GM23338 (cell line): ENCODE results near the gene BRF1. TPM values are rescaled to one million over a fixed set of nuclear protein-coding genes. Genes with fewer than 3 reads are reported as not detected.

Experiments
- ATAC-seq: fragments of 200-7000 bp; cut with Tn5 transposase; 3 replicates; pipeline ENCODE4 v1.9.1; 2020
- DNase-seq: peaks from one replicate; pipeline ENCODE4 v3.0.0-alpha.2; 2015; ENCODE audit warnings: low spot score
- H2AFZ ChIP-seq: fragments of 200-600 bp; sonication (generic); 2 replicates; pipeline ENCODE4 v1.8.0; 2016; ENCODE audit warnings: antibody characterized with exemption, mild to moderate bottlenecking, moderate library complexity
- H3F3A ChIP-seq: fragments of 200-600 bp; sonication (generic); replicated peaks from 2 replicates; pipeline ENCODE4 v1.8.0; 2017; ENCODE audit warnings: antibody characterized with exemption, mixed run types, low read depth
- H3K27ac ChIP-seq: fragments of 200-600 bp; sonication (generic); 2 replicates; pipeline ENCODE4 v1.6.1; 2016; ENCODE audit warnings: low read depth
- H3K27me3 ChIP-seq: fragments of 200-600 bp; sonication (generic); 2 replicates; pipeline ENCODE4 v1.8.0; 2016; ENCODE audit warnings: mild to moderate bottlenecking, mixed run types, moderate library complexity; ENCODE audit not compliant: insufficient read depth
- H3K36me3 ChIP-seq: fragments of 200-600 bp; sonication (generic); 2 replicates; pipeline ENCODE4 v1.8.0; 2016; ENCODE audit warnings: mild to moderate bottlenecking; ENCODE audit not compliant: insufficient read depth
- H3K4me1 ChIP-seq: fragments of 200-600 bp; sonication (generic); 2 replicates; pipeline ENCODE4 v1.8.0; 2016; ENCODE audit warnings: mild to moderate bottlenecking, moderate library complexity; ENCODE audit not compliant: insufficient read depth
- H3K4me2 ChIP-seq: fragments of 200-600 bp; sonication (generic); 2 replicates; pipeline ENCODE4 v1.7.1; 2017; ENCODE audit warnings: mixed run types
- H3K4me3 ChIP-seq: fragments of 200-600 bp; sonication (generic); 2 replicates; pipeline ENCODE4 v1.6.1; 2016; ENCODE audit warnings: mixed run types
- H3K79me2 ChIP-seq: fragments of 200-600 bp; sonication (generic); replicated peaks from 2 replicates; pipeline ENCODE4 v1.8.0; 2017; ENCODE audit warnings: mild to moderate bottlenecking; ENCODE audit not compliant: insufficient read depth
- H3K9me2 ChIP-seq: fragments of 200-600 bp; sonication (generic); 2 replicates; pipeline ENCODE4 v1.8.0; 2017; ENCODE audit not compliant: insufficient read depth
- H4K20me1 ChIP-seq: fragments of 200-600 bp; sonication (generic); replicated peaks from 2 replicates; pipeline ENCODE4 v1.8.0; 2017; ENCODE audit warnings: mild to moderate bottlenecking; ENCODE audit not compliant: insufficient read depth
- H3K27ac Mint-ChIP-seq: 2 replicates; pipeline ENCODE4 v1.8.0; 2020; ENCODE audit warnings: inconsistent platforms, mild to moderate bottlenecking, moderate library complexity, mixed read lengths
- H3K27me3 Mint-ChIP-seq: 3 replicates; pipeline ENCODE4 v1.8.0; 2022; ENCODE audit warnings: low read depth, mild to moderate bottlenecking, moderate library complexity, mixed read lengths, inconsistent platforms; ENCODE audit not compliant: insufficient read depth, poor library complexity
- H3K36me3 Mint-ChIP-seq: 3 replicates; pipeline ENCODE4 v1.8.0; 2021; ENCODE audit warnings: low read depth, mild to moderate bottlenecking, inconsistent platforms, moderate library complexity, mixed read lengths
- H3K4me1 Mint-ChIP-seq: 3 replicates; pipeline ENCODE4 v1.8.0; 2020; ENCODE audit warnings: mild to moderate bottlenecking, inconsistent platforms, mixed read lengths
- H3K4me3 Mint-ChIP-seq: 3 replicates; pipeline ENCODE4 v1.8.0; 2021; ENCODE audit warnings: moderate library complexity, mild to moderate bottlenecking, inconsistent platforms, mixed read lengths
- H3K9me3 Mint-ChIP-seq: 3 replicates; pipeline ENCODE4 v1.8.0; 2020; ENCODE audit warnings: moderate library complexity, mild to moderate bottlenecking, inconsistent platforms, mixed read lengths
- EZH2phosphoT487 ChIP-seq: fragments of 200-600 bp; sonication (generic); IDR thresholded peaks from one replicate; pipeline ENCODE4 v1.8.1; 2018; ENCODE audit warnings: antibody characterized with exemption; ENCODE audit not compliant: unreplicated experiment
- NANOG ChIP-seq: IDR thresholded peaks from 2 replicates; pipeline ENCODE4 v1.6.1; 2016; ENCODE audit warnings: antibody characterized with exemption, borderline replicate concordance
- ZNF331 ChIP-seq: fragments of 250-450 bp; sonication (Bioruptor Pico); IDR thresholded peaks from 2 replicates; pipeline ENCODE4 v1.5.0; 2020; ENCODE audit warnings: low read depth, mild to moderate bottlenecking, moderate library complexity
- polyA plus RNA-seq: library from polyadenylated mRNA; unstranded; fragments of >200 nt; fragmentation: Nextera tagmentation; extraction: Ambion mirVana; gene quantifications from 2 replicates; pipeline ENCODE4 v1.2.1, GENCODE V29; 2016
- total RNA-seq: library from RNA; depleted of rRNA; stranded (reverse); fragments of >200 nt; shearing (Covaris generic); gene quantifications from 2 replicates; pipeline ENCODE4 v1.2.3, GENCODE V29; 2014
- TF ChIP-seq, protein P1 (sequence below): IDR thresholded peaks from 2 replicates; pipeline ENCODE4 v1.6.1; 2016; ENCODE audit warnings: antibody characterized with exemption
- TF ChIP-seq, protein P2 (sequence below), 2 experiments: fragments of 200-600 bp in 1 of 2; sonication (generic) in 1 of 2; conservative IDR thresholded peaks; 2 replicates each; pipeline versions ENCODE4 v1.5.1 to v1.6.1; 2016 to 2017; ENCODE audit warnings: antibody characterized with exemption in 2 of 2, low read depth in 2 of 2, mild to moderate bottlenecking in 2 of 2, moderate library complexity in 1 of 2

The BRF1 gene
- total and polyA plus RNA-seq, 2 experiments from 2014 or later: 8.6 to 29.9 TPM

DNA sequence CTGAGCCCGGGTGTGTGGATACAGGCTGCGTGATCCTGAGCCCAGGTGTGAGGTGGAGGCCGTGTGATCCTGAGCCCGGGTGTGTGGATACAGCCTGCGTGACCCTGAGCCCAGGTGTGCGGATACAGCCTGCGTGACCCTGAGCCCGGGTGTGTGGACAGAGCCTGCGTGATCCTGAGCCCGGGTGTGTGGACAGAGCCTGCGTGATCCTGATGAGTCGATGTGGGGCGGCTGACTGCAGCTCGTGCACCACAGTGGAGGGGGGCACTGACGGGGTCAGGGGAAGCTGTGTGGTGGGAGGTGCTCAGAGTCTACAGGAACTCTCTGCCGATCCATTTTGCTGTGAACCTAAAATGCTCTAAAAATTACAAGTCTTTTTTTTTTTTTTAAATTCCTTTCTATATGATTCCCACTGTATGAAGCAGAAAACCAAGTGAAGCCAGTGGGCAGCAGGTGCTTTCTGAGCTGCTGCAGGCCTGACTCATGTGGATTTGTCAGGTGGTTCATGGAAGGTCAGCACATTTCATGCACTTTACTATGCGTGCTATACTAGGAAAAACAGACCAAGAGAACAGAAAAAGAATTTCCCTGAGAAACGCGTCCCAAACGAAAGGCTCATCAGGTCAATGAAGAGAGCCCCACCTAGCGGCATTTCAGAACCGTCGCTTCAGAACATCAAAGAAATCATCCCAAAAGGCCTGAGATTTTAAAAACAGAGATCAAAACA lies 19.3 kb downstream of the BRF1 start:
- peaks cover 6% of the 10 kb centered on the region for H3K27me3 Mint-ChIP-seq
- H3K4me3 Mint-ChIP-seq: no peak overlapping the region
- peak overlapping the region; percentile 26; the same call in 1 of the 2 replicates for H3K27ac Mint-ChIP-seq

DNA sequence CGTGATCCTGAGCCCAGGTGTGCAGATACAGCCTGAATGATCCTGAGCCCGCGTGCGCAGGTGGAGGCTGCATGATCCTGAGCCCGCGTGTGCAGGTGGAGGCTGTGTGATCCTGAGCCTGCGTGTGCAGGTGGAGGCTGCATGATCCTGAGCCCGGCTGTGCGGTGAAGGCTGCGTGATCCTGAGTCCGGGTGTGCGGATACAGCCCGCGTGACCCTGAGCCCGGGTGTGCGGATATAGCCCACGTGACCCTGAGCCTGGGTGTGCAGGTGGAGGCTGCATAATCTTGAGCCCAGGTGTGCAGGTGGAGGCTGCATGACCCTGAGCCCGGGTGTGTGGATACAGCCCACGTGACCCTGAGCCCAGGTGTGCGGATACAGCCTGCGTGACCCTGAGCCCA lies 20.3 kb downstream of the BRF1 start:
- Histone ChIP-seq H3K4me1 (peaks cover 3% of the 10 kb centered on the region; the same call in 1 of the 2 replicates), H3K27me3 (no peaks in the 10 kb centered on the region), H4K20me1 (peaks cover 16% of the 10 kb centered on the region), H3K36me3 (no peaks in the 10 kb centered on the region), H3K9me2 (no peaks in the 10 kb centered on the region), H3K27ac (no peak overlapping the region), H3K79me2 (peaks cover 35% of the 10 kb centered on the region), H3K4me3 (no peak overlapping the region), H3K4me2 (no peak overlapping the region), H3F3A (no peaks in the 10 kb centered on the region), H2AFZ (no peak overlapping the region)
- no peak overlapping the region for H3K27ac Mint-ChIP-seq
- ATAC-seq (no peak), DNase-seq (no peak)
- no peaks in the 10 kb centered on the region for H3K9me3 Mint-ChIP-seq
- TF ChIP-seq, protein P1, sequence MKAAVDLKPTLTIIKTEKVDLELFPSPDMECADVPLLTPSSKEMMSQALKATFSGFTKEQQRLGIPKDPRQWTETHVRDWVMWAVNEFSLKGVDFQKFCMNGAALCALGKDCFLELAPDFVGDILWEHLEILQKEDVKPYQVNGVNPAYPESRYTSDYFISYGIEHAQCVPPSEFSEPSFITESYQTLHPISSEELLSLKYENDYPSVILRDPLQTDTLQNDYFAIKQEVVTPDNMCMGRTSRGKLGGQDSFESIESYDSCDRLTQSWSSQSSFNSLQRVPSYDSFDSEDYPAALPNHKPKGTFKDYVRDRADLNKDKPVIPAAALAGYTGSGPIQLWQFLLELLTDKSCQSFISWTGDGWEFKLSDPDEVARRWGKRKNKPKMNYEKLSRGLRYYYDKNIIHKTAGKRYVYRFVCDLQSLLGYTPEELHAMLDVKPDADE: no peak
- TF ChIP-seq EZH2phosphoT487: no peak
- peaks cover 8% of the 10 kb centered on the region for H3K27me3 Mint-ChIP-seq
- no peaks in the 10 kb centered on the region for H3K36me3 Mint-ChIP-seq
- no peak overlapping the region for H3K4me3 Mint-ChIP-seq
- peaks cover 19% of the 10 kb centered on the region for H3K4me1 Mint-ChIP-seq

More for the DNA sequence above, 19.3 kb downstream of the BRF1 start:
- H3K9me3 Mint-ChIP-seq: no peaks in the 10 kb centered on the region
- H3K4me1 Mint-ChIP-seq: peaks cover 17% of the 10 kb centered on the region
- H4K20me1 ChIP-seq: peaks cover 16% of the 10 kb centered on the region
- H3K9me2 ChIP-seq: no peaks in the 10 kb centered on the region
- no peak overlapping the region for H3K4me3 ChIP-seq
- H3K36me3 ChIP-seq: no peaks in the 10 kb centered on the region
- H3K79me2 ChIP-seq: peaks cover 41% of the 10 kb centered on the region
- H3K27ac ChIP-seq: no peak overlapping the region
- H2AFZ ChIP-seq: no peak overlapping the region
- no peaks in the 10 kb centered on the region for H3F3A ChIP-seq
- peaks cover 3% of the 10 kb centered on the region; the same call in 1 of the 2 replicates for H3K4me1 ChIP-seq
- H3K36me3 Mint-ChIP-seq: no peaks in the 10 kb centered on the region
- ATAC-seq: peak; percentile 43
- no peak overlapping the region for H3K4me2 ChIP-seq
- DNase-seq: peak; percentile 89
- TF ChIP-seq ZNF331: no peak
- TF ChIP-seq, protein P2, sequence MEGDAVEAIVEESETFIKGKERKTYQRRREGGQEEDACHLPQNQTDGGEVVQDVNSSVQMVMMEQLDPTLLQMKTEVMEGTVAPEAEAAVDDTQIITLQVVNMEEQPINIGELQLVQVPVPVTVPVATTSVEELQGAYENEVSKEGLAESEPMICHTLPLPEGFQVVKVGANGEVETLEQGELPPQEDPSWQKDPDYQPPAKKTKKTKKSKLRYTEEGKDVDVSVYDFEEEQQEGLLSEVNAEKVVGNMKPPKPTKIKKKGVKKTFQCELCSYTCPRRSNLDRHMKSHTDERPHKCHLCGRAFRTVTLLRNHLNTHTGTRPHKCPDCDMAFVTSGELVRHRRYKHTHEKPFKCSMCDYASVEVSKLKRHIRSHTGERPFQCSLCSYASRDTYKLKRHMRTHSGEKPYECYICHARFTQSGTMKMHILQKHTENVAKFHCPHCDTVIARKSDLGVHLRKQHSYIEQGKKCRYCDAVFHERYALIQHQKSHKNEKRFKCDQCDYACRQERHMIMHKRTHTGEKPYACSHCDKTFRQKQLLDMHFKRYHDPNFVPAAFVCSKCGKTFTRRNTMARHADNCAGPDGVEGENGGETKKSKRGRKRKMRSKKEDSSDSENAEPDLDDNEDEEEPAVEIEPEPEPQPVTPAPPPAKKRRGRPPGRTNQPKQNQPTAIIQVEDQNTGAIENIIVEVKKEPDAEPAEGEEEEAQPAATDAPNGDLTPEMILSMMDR (conservative IDR thresholded peaks at IDR 0.05; ENCODE audit: low read depth in 2 of 2): peak; percentile 74 to 76
- H3K27me3 ChIP-seq: no peaks in the 10 kb centered on the region

DNA sequence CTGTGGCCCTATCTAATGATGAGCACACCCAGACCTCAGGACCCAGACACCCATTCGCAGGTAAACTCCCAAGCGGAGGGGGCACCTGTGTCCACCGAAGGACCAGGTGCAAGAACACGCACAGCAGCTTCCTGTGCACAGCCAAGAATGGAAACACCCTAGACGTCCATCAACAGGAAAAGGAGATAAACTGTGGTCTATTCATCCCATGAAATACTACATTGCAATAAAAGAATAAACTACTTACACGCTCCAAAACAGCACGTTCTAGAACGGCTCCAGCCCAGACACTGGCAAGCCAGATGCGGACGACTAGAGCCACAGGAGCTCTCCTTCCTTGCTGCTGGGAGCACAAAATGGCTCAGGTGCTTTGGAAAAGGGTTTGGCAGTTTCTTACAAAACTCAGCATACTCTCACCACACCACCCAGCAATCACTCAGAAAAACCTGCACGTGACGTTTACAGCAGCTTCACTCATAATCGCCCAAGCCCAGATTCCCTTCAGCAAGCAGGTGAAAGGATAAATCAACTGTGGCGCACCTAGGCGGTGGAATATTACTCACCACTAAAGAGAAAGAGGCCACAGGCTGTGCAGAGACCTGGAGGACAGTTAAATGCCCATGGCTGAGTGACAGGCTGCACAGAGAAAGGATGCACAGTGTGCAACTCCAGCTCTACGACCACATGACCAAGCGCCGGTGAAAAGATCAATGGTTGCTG lies 21.0 kb downstream of the BRF1 start:
- Mint-ChIP-seq H3K4me3 (no peak overlapping the region), H3K27ac (no peak overlapping the region), H3K9me3 (no peaks in the 10 kb centered on the region), H3K4me1 (peaks cover 20% of the 10 kb centered on the region), H3K36me3 (no peaks in the 10 kb centered on the region), H3K27me3 (peaks cover 9% of the 10 kb centered on the region)
- H3K4me2 ChIP-seq: no peak overlapping the region
- no peaks in the 10 kb centered on the region for H3K27me3 ChIP-seq
- DNase-seq (no peak), ATAC-seq (no peak)
- H3K27ac ChIP-seq: no peak overlapping the region
- no peaks in the 10 kb centered on the region for H3K36me3 ChIP-seq
- no peak overlapping the region for H3K4me3 ChIP-seq
- peaks cover 27% of the 10 kb centered on the region for H3K79me2 ChIP-seq
- peaks cover 16% of the 10 kb centered on the region for H4K20me1 ChIP-seq
- H3K4me1 ChIP-seq: peaks cover 3% of the 10 kb centered on the region; the same call in 1 of the 2 replicates
- no peak overlapping the region for H2AFZ ChIP-seq
- H3F3A ChIP-seq: no peaks in the 10 kb centered on the region
- no peaks in the 10 kb centered on the region for H3K9me2 ChIP-seq
- TF ChIP-seq NANOG (no peak), ZNF331 (no peak), EZH2phosphoT487 (no peak)
- TF ChIP-seq, protein P2 (conservative IDR thresholded peaks at IDR 0.05; ENCODE audit: low read depth in 2 of 2): no peak
- TF ChIP-seq, protein P1: no peak
